ENCODE data around the gene SGSM1.

Gene SGSM1

GRCh38 chr22:24975813-24976341 is 169.9 kb downstream of the SGSM1 start:
- in situ Hi-C loops (cut with MboI; ENCODE audit: low sequenced_read_pairs): no loop called here

DNA sequence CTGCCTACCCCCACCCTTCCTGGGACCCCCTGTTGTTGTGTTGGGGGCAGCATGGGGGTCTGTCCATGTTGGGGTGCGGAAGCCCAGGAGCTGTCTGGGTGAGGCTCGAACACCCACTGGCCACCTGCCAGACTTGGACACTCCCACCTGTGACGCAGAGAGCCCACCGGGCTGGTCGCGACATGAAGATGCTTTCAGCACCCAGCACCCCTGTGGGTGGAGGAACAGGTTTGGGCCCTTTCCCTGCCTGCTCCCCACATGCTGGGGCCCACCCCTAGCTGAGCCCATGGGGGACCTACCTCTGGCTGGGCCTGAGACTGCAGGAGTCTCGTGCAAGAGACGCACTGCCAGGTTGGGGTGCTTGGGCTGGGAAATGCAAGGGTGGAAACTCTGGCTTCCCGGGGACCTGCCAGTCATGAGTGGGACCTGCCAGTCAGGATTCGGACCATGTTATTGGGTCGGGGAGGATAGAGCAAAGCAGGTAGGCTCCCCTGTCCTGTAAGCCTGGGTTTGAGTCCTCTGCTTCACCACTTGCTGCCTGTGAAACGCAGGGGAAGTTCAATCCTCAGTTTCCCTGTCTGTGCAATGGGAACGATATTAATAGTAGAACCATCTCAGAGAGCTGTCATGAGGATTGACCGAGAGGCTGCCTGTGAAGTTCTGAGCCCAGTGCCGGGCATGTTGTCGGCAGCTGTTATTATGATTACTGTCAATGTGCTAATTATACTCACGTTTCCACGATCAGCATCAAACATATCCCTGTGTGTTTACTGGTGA is 170.6 kb downstream of the SGSM1 start:
- in situ Hi-C loops (cut with MboI; ENCODE audit: low sequenced_read_pairs): no loop called here
